ENCODE data around the gene ASIC2. TPM values are rescaled to one million over a fixed set of nuclear protein-coding genes. Genes with fewer than 3 reads are reported as not detected.

ASIC2 gene
- total and polyA plus RNA-seq, 12 donors, result 0.29 to 1.5 (median 0.69) TPM

GRCh38 chr17:33049781-33050414, 243.2 kb downstream of the ASIC2 start:
- no peak overlapping the region for H3K27ac ChIP-seq
- no peaks in the 10 kb centered on the region for H3K4me1 ChIP-seq (replicated peaks in 1 of 2)
- H3K36me3 ChIP-seq (replicated peaks in 1 of 2), result no peaks in the 10 kb centered on the region
- peak in 5 of 7 donors; percentile 29 to 73 (median 59) for DNase-seq
- no peaks in the 10 kb centered on the region for H3K9me3 ChIP-seq (replicated peaks in 1 of 3)
- intact Hi-C loops (cut with DNase I), result no loop called here
- H3K4me3 ChIP-seq, result no peak overlapping the region
- H3K27me3 ChIP-seq, result peaks cover 3% of the 10 kb centered on the region
- 47 to 60% (median 53%) methylated on average over 11 of the region's 11 CpGs for WGBS, 4 donors
- TF ChIP-seq POLR2A (IDR thresholded peaks at IDR 0.05), result no peak
- TF ChIP-seq, protein P1, sequence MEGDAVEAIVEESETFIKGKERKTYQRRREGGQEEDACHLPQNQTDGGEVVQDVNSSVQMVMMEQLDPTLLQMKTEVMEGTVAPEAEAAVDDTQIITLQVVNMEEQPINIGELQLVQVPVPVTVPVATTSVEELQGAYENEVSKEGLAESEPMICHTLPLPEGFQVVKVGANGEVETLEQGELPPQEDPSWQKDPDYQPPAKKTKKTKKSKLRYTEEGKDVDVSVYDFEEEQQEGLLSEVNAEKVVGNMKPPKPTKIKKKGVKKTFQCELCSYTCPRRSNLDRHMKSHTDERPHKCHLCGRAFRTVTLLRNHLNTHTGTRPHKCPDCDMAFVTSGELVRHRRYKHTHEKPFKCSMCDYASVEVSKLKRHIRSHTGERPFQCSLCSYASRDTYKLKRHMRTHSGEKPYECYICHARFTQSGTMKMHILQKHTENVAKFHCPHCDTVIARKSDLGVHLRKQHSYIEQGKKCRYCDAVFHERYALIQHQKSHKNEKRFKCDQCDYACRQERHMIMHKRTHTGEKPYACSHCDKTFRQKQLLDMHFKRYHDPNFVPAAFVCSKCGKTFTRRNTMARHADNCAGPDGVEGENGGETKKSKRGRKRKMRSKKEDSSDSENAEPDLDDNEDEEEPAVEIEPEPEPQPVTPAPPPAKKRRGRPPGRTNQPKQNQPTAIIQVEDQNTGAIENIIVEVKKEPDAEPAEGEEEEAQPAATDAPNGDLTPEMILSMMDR (IDR thresholded peaks at IDR 0.05), result peak; percentile 37 to 73 (median 60)

DNA sequence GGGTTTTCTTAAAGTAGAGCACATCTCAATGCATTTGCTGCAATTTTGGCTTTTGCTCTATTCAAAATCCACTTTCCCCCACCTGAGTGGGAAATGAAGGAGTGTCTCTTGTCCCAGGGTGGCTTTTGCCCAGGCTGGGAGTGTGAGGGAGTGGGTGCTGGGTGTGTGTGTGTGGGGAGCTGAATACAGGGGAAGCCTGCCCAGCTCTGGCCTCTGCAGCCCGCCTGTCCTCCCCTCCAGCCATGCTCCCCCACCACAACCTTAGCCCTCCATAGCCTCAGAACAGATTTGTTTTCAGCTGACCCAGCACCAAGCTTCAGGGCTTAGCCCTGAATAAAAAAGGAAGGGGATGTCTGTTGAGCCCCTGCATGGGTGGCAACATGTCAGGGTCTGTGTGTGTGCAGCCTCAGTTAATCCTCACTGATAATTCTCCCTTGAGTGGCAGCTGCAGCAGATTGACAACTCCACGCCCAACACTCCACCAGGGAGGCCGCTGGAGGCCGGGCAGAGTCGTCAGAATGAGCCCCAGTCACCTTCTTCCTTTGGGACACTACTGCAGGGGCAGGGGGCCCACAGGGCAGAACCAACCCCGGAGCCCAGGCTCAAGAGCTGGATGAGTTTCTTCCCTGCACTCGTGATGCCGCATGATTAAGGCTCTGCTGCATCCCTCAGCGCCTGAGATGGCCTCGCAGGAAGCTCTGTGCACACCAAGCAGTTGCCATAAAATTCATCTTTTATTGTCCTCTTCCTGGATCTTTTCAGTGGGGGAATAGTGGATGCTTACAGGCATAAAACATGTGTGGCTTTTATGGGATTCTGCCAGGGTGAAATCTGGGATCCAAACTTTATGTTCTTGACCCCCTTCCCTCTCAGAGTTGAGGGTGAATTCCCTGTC, 246.5 kb downstream of the ASIC2 start:
- no peak overlapping the region for H3K4me3 ChIP-seq
- no peaks in the 10 kb centered on the region for H3K4me1 ChIP-seq (replicated peaks in 1 of 2)
- H3K9me3 ChIP-seq (replicated peaks in 1 of 3), result no peaks in the 10 kb centered on the region
- peaks cover 3% of the 10 kb centered on the region for H3K27me3 ChIP-seq
- no peaks in the 10 kb centered on the region for H3K36me3 ChIP-seq (replicated peaks in 1 of 2)
- 69 to 76% (median 72%) methylated on average over 10 of the region's 10 CpGs for WGBS, 4 donors
- DNase-seq, result no peak
- intact Hi-C loops (cut with DNase I), result no loop called here
- H3K27ac ChIP-seq, result no peak overlapping the region
- TF ChIP-seq, protein P1 (IDR thresholded peaks at IDR 0.05), result no peak
- TF ChIP-seq POLR2A (IDR thresholded peaks at IDR 0.05), result no peak

- no peak overlapping the region for H3K27ac ChIP-seq
- no peak for DNase-seq
- TF ChIP-seq POLR2A (IDR thresholded peaks at IDR 0.05), result no peak
- TF ChIP-seq, protein P1 (IDR thresholded peaks at IDR 0.05), result no peak
- no peaks in the 10 kb centered on the region for H3K9me3 ChIP-seq (replicated peaks in 1 of 3)
- no peaks in the 10 kb centered on the region for H3K36me3 ChIP-seq (replicated peaks in 1 of 2)
- 84 to 89% (median 87%) methylated on average over 10 to 11 of the region's 11 CpGs for WGBS, 4 donors
- intact Hi-C loops (cut with DNase I), result no loop called here
- no peaks in the 10 kb centered on the region for H3K4me1 ChIP-seq (replicated peaks in 1 of 2)
- H3K27me3 ChIP-seq, result no peaks in the 10 kb centered on the region
- H3K4me3 ChIP-seq, result no peak overlapping the region
Measured at GRCh38 chr17:33045216-33045615, 247.9 kb downstream of the ASIC2 start.

GRCh38 chr17:33044771-33045170, 248.3 kb downstream of the ASIC2 start:
- intact Hi-C loops (cut with DNase I), result no loop called here
- H3K4me1 ChIP-seq (replicated peaks in 1 of 2), result no peaks in the 10 kb centered on the region
- no peak overlapping the region for H3K4me3 ChIP-seq
- no peaks in the 10 kb centered on the region for H3K36me3 ChIP-seq (replicated peaks in 1 of 2)
- no peak for DNase-seq
- H3K27me3 ChIP-seq, result no peaks in the 10 kb centered on the region
- no peak overlapping the region for H3K27ac ChIP-seq
- 72 to 85% (median 83%) methylated on average over 3 of the region's 3 CpGs for WGBS, 4 donors
- no peak for TF ChIP-seq POLR2A (IDR thresholded peaks at IDR 0.05)
- TF ChIP-seq, protein P1 (IDR thresholded peaks at IDR 0.05), result no peak
- no peaks in the 10 kb centered on the region for H3K9me3 ChIP-seq (replicated peaks in 1 of 3)
